CD4-positive, alpha-beta T cell treated with Interleukin-4 for 1 hour (primary cell): ENCODE data around the gene SNX1.
"Not testable (repeated sequence)": the region's sequence is repeated elsewhere in the genome, so short reads cannot be mapped to it uniquely, and the experiment has no call there.

Experiments
- DNase-seq, 2 donors: peaks; one replicate each; pipeline ENCODE4 v3.0.0-alpha.2; 2020 to 2022

SNX1 gene

GRCh38 chr15:64082757-64083156 is 13.0 kb upstream of the SNX1 start:
- no peak for DNase-seq

DNA sequence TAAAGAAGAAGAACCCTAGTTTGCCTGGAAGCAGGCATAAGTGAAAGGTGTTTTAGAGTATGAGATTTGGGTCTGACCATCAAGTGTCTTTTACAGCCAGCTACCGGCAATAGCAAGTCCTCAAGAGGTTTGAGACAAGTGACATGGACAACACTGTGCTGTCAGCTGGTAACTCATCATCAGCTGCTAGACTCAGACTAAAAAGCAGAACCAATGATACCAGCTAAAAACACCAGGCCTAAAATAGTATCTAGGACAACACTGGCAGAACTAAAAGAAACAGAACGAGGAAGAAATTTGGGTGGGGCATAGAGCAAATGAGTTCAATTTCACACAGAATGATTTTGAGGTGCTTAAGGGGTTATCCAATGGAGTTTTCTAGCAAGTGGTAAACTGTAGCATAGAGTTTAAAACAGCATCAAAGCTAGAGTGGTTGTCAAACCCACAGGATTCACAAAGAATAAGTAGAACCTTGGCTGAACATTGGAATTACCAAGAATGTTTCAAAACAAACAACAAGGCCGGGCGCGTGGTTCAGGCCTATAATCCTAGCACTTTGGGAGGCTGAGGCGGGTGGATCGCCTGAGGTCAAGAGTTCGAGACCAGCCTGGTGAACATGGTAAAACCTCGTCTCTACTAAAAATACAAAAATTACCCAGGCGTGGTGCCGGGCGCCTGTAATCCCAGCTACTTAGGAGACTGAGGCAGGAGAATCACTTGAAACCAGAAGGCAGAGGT is 6.1 kb upstream of the SNX1 start:
- peak in 1 of 2 donors; percentile 58 for DNase-seq

DNA sequence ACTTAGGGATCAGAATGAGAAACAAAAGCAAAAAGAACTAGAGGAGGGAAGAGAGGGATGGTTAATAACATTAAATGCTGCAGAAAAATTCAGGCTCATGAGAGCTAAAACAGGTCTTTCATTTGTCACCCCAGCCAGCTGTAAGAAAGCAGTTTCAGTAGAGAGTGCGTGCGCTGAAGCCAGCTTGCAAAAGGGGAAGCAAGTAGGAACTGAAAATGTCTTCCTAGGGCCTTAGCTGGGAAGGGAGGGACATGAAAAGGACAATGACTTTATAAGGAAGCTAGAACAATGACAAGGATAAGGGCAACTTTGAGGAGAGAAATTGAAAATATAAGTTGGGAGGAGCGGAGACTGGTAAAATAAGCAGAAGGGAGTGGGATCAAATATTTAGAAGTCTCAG is 5.3 kb upstream of the SNX1 start:
- peak in 1 of 2 donors; percentile 45 for DNase-seq

DNA sequence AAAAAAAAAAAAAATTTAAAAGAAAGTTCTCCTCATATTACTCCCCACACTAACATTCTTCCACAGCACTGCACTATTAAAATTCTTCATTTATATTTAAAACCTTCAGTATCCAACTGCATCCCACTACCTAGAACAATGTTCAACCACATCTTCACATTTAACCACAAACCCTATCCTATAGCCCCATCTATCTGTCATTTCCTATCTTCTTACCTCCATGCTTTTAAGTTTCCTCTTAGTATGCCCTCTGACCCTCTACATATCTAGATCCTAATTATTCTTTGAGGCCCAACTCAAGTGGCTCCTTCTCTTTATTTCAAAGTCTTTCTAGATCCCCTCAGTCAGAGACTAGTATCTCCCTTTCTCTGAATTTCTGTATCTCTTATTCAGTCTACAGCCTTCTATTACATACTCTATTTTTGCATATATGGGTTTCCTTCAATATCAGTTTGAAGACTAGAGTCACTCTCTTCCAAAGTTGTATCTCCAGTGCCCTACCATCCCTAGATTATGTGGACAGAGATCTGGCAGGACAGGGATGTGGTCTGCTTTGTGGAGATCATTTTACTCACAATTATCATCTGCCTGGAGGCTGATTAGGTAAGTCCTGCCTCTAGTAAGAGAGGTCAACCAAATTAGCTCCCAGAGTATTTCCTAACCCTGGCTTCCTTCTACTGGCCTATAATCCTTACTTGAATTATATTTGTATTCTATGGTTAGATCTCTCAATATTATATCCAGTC is 3.5 kb upstream of the SNX1 start:
- DNase-seq = peak in 1 of 2 donors; percentile 63

- peak; percentile 48 to 50 for DNase-seq
These were observed 2.7 kb upstream of the SNX1 start for GRCh38 chr15:64092864-64093626.

- DNase-seq = peak; percentile 97
These were observed 2.0 kb upstream of the SNX1 start, which contains the start of gene CIAO2A for GRCh38 chr15:64093627-64094417. Gene CIAO2A, minus strand, starts transcription at chr15:64093838. Its CDS starts 70 bp downstream, at chr15:64093768.

DNA sequence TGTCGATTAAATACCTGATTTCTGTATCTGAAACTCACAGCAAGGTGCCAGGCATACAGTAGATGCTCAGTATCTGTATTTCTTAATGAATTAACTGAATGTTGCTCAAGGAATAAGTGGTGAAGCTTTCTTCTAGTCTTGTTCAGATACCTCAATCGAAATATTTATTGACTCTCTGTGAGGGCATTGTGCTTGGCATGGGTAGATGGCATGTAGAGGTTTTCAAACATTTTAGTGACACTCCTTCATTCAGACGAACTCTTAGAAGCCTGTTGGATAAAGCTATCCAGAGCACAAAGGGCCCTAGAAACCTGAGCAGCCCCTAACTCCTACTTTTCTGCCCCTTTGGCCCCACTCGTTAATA is 369 bp upstream of the SNX1 start:
- DNase-seq = no peak

DNA sequence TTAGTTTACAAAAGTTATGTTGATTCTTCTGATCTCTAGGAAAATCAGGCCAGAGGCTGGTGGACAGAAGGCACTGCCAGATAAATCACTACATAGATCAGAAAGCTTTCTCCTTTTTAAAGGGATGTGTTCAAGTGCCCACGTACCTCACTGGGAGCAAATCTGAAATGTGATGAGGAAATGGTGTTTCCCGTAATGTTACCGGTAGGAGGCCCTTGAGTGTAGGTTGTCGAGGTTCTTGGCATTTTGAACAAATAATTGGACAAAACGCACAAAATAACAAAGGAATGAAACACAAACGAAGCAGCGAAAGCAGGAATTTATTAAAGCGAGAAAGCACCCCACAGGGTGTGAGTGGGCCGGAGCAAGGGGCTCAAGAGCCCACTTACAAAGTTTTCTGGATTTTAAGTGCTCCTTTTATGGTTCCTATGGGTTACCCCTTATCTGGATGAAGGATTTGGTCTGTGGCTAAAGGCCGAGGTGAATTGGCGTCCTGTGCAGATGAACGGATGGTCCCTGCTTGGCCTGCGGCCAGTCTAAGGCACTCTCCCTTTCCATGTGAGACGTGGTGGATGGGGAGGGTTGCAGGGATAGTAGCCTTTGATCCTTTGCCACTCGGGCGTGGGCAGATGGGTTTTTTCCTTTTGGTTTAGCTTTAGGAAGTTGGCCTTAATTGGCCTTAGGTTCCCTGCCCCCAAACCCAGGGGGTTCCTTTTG is 1.0 kb downstream of the SNX1 start:
- peak in 1 of 2 donors; percentile 20 for DNase-seq

GRCh38 chr15:64099379-64099778 is 3.6 kb downstream of the SNX1 start:
- no peak for DNase-seq

- no peak for DNase-seq
These were observed 5.2 kb downstream of the SNX1 start for GRCh38 chr15:64100958-64101357.

- no peak for DNase-seq
These were observed 6.7 kb downstream of the SNX1 start for GRCh38 chr15:64102497-64102896.

DNA sequence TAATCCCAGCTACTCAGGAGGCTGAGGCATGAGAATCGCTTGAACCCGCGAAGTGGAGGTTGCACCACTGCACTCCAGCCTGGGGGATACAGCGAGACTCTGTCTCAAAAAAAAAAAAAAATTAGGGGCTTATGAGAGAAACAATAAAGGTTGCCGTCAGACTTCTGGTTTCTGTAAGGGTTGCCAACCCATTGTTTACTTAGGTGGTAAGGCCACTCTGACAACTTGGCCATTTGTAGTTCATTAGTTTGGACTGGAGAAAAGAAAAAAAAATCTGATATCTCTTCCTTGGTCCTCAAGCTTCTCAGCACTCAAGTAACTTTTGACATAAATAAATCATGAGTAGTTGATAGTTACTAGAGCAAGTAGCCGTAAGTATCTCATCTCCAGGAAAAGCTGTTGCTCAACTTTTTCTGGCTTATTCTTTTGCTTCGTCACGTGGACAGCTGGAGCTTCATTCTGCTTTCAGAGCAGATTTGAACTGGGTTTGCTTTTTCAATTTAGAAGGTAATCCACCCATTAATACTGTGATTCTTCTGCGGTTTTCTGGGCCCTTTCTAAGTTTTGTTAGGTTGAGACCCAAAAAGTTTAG is 9.4 kb downstream of the SNX1 start:
- peak in 1 of 2 donors; percentile 23 for DNase-seq

DNA sequence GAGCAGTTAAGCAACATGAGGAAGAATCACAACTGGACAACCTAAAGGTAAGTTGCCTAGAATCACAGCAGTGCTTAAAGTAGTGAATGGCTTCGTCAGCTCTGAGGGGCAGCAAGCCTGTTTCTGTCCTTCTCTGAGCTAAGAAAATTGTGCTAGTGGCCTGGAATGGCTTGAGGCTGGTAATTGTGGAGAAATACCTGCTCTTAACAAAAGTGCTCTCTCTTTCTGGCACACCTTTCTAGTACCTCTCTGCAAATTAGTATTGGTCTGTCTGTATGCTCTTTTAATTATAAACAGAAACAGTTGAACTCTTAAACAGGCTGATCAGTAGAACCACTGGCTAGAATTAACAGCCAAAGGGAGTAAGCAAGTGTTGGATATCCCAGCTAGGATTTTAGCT is 11.6 kb downstream of the SNX1 start:
- DNase-seq = no peak

GRCh38 chr15:64110108-64110701 is 14.4 kb downstream of the SNX1 start:
- not testable (repeated sequence) for DNase-seq

- DNase-seq = no peak
These were observed 15.3 kb downstream of the SNX1 start for GRCh38 chr15:64110950-64111678.

- DNase-seq = no peak
These were observed 15.9 kb downstream of the SNX1 start for GRCh38 chr15:64111679-64112050.

DNA sequence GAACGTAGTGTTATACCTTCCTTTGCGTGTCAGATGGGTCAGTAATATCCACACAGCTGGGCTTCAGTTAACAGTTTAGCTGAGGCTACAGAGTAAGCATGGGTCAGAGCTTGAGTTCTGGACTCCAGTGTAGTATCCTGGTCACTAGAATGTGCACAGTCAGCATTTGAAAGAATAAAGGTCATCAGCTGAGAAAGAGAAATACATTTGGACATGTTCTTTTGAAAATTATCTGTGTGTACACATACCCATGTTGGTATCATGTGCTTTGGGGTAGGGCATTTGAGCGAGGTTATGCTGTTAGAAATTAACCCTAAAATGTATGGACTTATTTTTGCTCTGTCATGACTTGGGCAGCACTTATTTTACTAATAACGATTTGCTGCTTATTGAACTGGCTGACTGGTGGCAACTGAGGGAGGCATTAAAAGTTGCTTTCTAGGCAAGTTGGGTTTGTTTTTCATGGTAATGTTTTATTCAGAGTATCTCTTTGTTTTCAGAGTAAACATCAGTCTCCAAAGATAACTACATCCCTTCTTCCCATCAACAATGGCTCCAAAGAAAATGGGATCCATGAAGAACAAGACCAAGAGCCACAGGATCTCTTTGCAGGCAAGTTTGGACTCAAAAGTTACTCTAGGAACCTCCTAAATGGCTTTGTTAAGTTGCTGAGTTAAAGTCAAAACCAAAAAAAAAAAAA is 16.4 kb downstream of the SNX1 start:
- no peak for DNase-seq

- no peak for DNase-seq
These were observed 17.1 kb downstream of the SNX1 start for GRCh38 chr15:64112904-64113303.

GRCh38 chr15:64117759-64118487 is 22.1 kb downstream of the SNX1 start:
- DNase-seq = no peak
